GM12878 (cell line): ENCODE data around the gene XPNPEP3. TPM values are rescaled to one million over a fixed set of nuclear protein-coding genes. Genes with fewer than 3 reads are reported as not detected.

ENCODE experiments used
- ATAC-seq: fragments of 200-7000 bp; cut with Tn5 transposase; 3 replicates; pipeline ENCODE4 v1.9.1; 2020; ENCODE audit warnings: mild to moderate bottlenecking, moderate library complexity
- Bru-seq: library from RNA; stranded (reverse); fragments of 400-500 nt; gene quantifications from one replicate; lab custom pipeline; 2021; lab: Mats Ljungman, UMichigan
- BruChase-seq, 2 experiments: library from RNA; stranded (reverse); fragments of 400-500 nt; gene quantifications; one replicate each; lab custom pipeline; 2021; lab: Mats Ljungman, UMichigan
- BruUV-seq: library from RNA; stranded (reverse); fragments of 400-500 nt; replicated peaks from 2 replicates; lab custom pipeline; 2021; lab: Mats Ljungman, UMichigan
- CTCF ChIA-PET: fragments of 300-600 bp; sonication (Branson Sonifier 250); formaldehyde crosslinking; extraction: SDS; loops from one replicate; lab custom pipeline; 2021; ENCODE audit warnings: inconsistent platforms; lab: Yijun Ruan, JAX
- POLR2A ChIA-PET: fragments of 350-600 bp; formaldehyde crosslinking; extraction: SDS; loops from one replicate; lab custom pipeline; 2021; ENCODE audit warnings: inconsistent platforms; lab: Charles Lee
- RAD21 ChIA-PET: fragments of 300-600 bp; sonication (Branson Sonifier 250); formaldehyde crosslinking; loops from one replicate; lab custom pipeline; 2023; ENCODE audit warnings: antibody characterized with exemption; ENCODE audit not compliant: unreplicated experiment; lab: Charles Lee
- SMC1A ChIA-PET: fragments of 300-600 bp; sonication (Branson Sonifier 250); formaldehyde crosslinking; loops from one replicate; lab custom pipeline; 2023; ENCODE audit not compliant: unreplicated experiment, uncharacterized antibody; lab: Charles Lee
- DNase-seq: peaks from one replicate; pipeline ENCODE4 v3.0.0-alpha.2; 2011; ENCODE audit warnings: low read depth, low spot score
- FAIRE-seq: peaks from 3 replicates; lab custom pipeline; 2011; peaks lifted over from hg19 to GRCh38; lab: Jason Lieb, UNC
- H2AFZ ChIP-seq: 2 replicates; pipeline ENCODE4 v1.6.0; 2011; ENCODE audit warnings: low read depth, low read length, control low read depth; ENCODE audit not compliant: control insufficient read depth
- H3K27ac ChIP-seq: 2 replicates; pipeline ENCODE4 v1.5.1; 2011; ENCODE audit warnings: control low read depth; ENCODE audit not compliant: control insufficient read depth, insufficient read depth
- H3K27me3 ChIP-seq, 2 experiments: replicated peaks in 1 of 2; 2 replicates each; pipeline versions ENCODE4 v1.6.0 to v1.6.1; 2011; ENCODE audit warnings: low read length in 1 of 2; ENCODE audit not compliant: control insufficient read depth in 2 of 2, insufficient read depth in 2 of 2
- H3K36me3 ChIP-seq, 2 experiments: 2 replicates each; pipeline ENCODE4 v1.5.1; 2011; ENCODE audit warnings: low read length in 1 of 2; ENCODE audit not compliant: control insufficient read depth in 2 of 2, insufficient read depth in 2 of 2
- H3K4me1 ChIP-seq: 2 replicates; pipeline ENCODE4 v1.6.1; 2011; ENCODE audit warnings: mild to moderate bottlenecking, low read length, moderate library complexity, mixed read lengths; ENCODE audit not compliant: control insufficient read depth, insufficient read depth
- H3K4me2 ChIP-seq: 2 replicates; pipeline ENCODE4 v1.6.0; 2011; ENCODE audit warnings: control low read depth; ENCODE audit not compliant: control insufficient read depth, insufficient read depth
- H3K4me3 ChIP-seq: fragments of 200-600 bp; sonication (generic); 2 replicates; pipeline ENCODE4 v1.5.1; 2016
- H3K79me2 ChIP-seq: 2 replicates; pipeline ENCODE4 v1.6.0; 2011; ENCODE audit warnings: low read length; ENCODE audit not compliant: control insufficient read depth, insufficient read depth
- H3K9ac ChIP-seq: 2 replicates; pipeline ENCODE4 v1.8.0; 2011; ENCODE audit warnings: low read length, control low read depth, mixed read lengths; ENCODE audit not compliant: control insufficient read depth, insufficient read depth
- H3K9me3 ChIP-seq: replicated peaks from 3 replicates; pipeline ENCODE4 v1.5.1; 2011; ENCODE audit warnings: mild to moderate bottlenecking, low read length; ENCODE audit not compliant: control insufficient read depth, insufficient read depth
- H4K20me1 ChIP-seq: 2 replicates; pipeline ENCODE4 v1.6.0; 2011; ENCODE audit not compliant: control insufficient read depth, insufficient read depth
- BMI1 ChIP-seq: fragments of 450-650 bp; IDR thresholded peaks from 2 replicates; pipeline ENCODE4 v1.6.1; 2016; ENCODE audit warnings: mild to moderate bottlenecking, moderate library complexity, borderline replicate concordance
- CBX5 ChIP-seq: sonication (generic); IDR thresholded peaks from 2 replicates; pipeline ENCODE4 v1.6.1; 2016; ENCODE audit warnings: low read depth, moderate library complexity, mild to moderate bottlenecking, inconsistent platforms
- ESRRA ChIP-seq: IDR thresholded peaks from 2 replicates; pipeline ENCODE4 v1.6.1; 2012; ENCODE audit warnings: mild to moderate bottlenecking, low read length, improper control_type of control experiment
- GATAD2B ChIP-seq: fragments of 450-650 bp; conservative IDR thresholded peaks from 2 replicates; pipeline ENCODE4 v1.6.1; 2017; ENCODE audit warnings: low read depth, mild to moderate bottlenecking, moderate library complexity
- HCFC1 ChIP-seq: fragments of 150-350 bp; IDR thresholded peaks from 2 replicates; pipeline ENCODE4 v1.6.1; 2014; ENCODE audit warnings: low read length
- IKZF1 ChIP-seq: fragments of 450-650 bp; conservative IDR thresholded peaks from 2 replicates; pipeline ENCODE4 v1.6.1; 2017; ENCODE audit warnings: antibody characterized with exemption, mild to moderate bottlenecking
- MYC ChIP-seq: IDR thresholded peaks from 2 replicates; pipeline ENCODE4 v1.6.1; 2011; ENCODE audit warnings: mild to moderate bottlenecking, low read length, moderate library complexity, inconsistent platforms; ENCODE audit not compliant: insufficient read depth, insufficient replicate concordance, insufficient read length, severe bottlenecking
- NFIC ChIP-seq: IDR thresholded peaks from 2 replicates; pipeline ENCODE4 v1.6.1; 2012; ENCODE audit warnings: low read depth, mild to moderate bottlenecking, inconsistent platforms, low read length, moderate library complexity
- RCOR1 ChIP-seq: conservative IDR thresholded peaks from 2 replicates; pipeline ENCODE4 v1.6.1; 2012; ENCODE audit warnings: low read depth, low read length, improper control_type of control experiment
- RELB ChIP-seq: fragments of 450-650 bp; IDR thresholded peaks from 2 replicates; pipeline ENCODE4 v1.6.1; 2017; ENCODE audit warnings: low read depth, mild to moderate bottlenecking, moderate library complexity
- SPI1 ChIP-seq: IDR thresholded peaks from 2 replicates; pipeline ENCODE4 v1.6.1; 2011; ENCODE audit warnings: low read depth, mild to moderate bottlenecking, low read length, moderate library complexity, borderline replicate concordance; ENCODE audit not compliant: insufficient read depth
- STAT1 ChIP-seq: fragments of 450-650 bp; conservative IDR thresholded peaks from 2 replicates; pipeline ENCODE4 v1.6.1; 2014; ENCODE audit warnings: antibody characterized with exemption, mild to moderate bottlenecking
- ZNF274 ChIP-seq: IDR thresholded peaks from one replicate; pipeline ENCODE4 v1.8.0; 2011; ENCODE audit not compliant: insufficient read length, insufficient read depth
- WGBS: methylation state at CpG from one replicate; pipeline ENCODE4 v1.1.6; 2016; ENCODE audit warnings: low lambda C conversion rate; ENCODE audit not compliant: insufficient replicate concordance, insufficient coverage; ENCODE audit errors: missing lambda C conversion rate; 5-methylcytosine and 5-hydroxymethylcytosine counted together
- in situ Hi-C: fragments of 300-500 bp; cut with MboI; formaldehyde crosslinking; loops from 9 replicates; pipeline ENCODE4 v1.14.3; 2018; ENCODE audit warnings: mixed read lengths
- intact Hi-C: fragments of 100-400 bp; cut with micrococcal nuclease; formaldehyde crosslinking; loops from one replicate; pipeline ENCODE4 v1.14.2; 2022; ENCODE audit not compliant: unreplicated experiment
- long read RNA-seq, 2 experiments: library from polyadenylated mRNA; unstranded; transcript quantifications; one replicate each; pipeline ENCODE4 v2.0.0, GENCODE V29; 2019 to 2020
- polyA minus RNA-seq, 3 experiments: library from RNA; depleted of rRNA, polyadenylated mRNA; stranded (reverse); fragments of >200 nt; gene quantifications; 2 replicates each; pipeline ENCODE4 v1.2.3, GENCODE V29; 2011
- polyA plus RNA-seq, 11 experiments: library from polyadenylated mRNA; depleted of rRNA in 4 of 11; unstranded in 6 of 11; stranded (reverse) in 5 of 11; fragments of >200 nt; fragmentation: Nextera tagmentation in 4 of 11; fragmentation: Illumina TruSeq in 1 of 11; extraction: Ambion mirVana in 4 of 11; extraction: Trizol in 1 of 11; gene quantifications; 1 replicate in 1 of 11; 2 replicates in 10 of 11; pipeline versions ENCODE4 v1.2.1 to v1.2.3, GENCODE V29; 2011 to 2016; ENCODE audit warnings: inconsistent platforms in 2 of 11, missing spikeins in 2 of 11, low read depth in 1 of 11
- total RNA-seq, 4 experiments: library from RNA; depleted of rRNA in 3 of 4; stranded (reverse); fragments of >200 nt in 3 of 4; fragmentation: Illumina TruSeq in 1 of 4; extraction: Trizol in 1 of 4; gene quantifications; 2 replicates each; pipeline versions ENCODE4 v1.2.1 to v1.2.3, GENCODE V29; 2013 to 2021
- TF ChIP-seq, protein P1 (sequence below): IDR thresholded peaks from 2 replicates; pipeline ENCODE4 v1.6.1; 2012; ENCODE audit warnings: low read depth, low read length, improper control_type of control experiment

The XPNPEP3 gene
- total RNA-seq (2013; cell fraction: nucleolus; rRNA removed): 21.6 and 23.2 TPM in 2 replicates
- total RNA-seq (2014; rRNA removed): 9.1 and 9.3 TPM in 2 replicates
- total RNA-seq (2014; rRNA removed; fragmentation: Illumina TruSeq; extraction: Trizol): 10.4 and 12.1 TPM in 2 replicates
- total RNA-seq (2021): 18.3 and 19.9 TPM in 2 replicates
- polyA plus RNA-seq (2011; ENCODE audit: low read depth): 4.3 TPM
- 14.6 and 16.1 TPM in 2 replicates for polyA plus RNA-seq (2011; rRNA removed)
- 10.4 TPM in 2 replicates for polyA plus RNA-seq (2011; cell fraction: cytosol; rRNA removed)
- 9.9 and 13.3 TPM in 2 replicates for polyA plus RNA-seq (2011; cell fraction: nucleus; rRNA removed)
- 5.1 and 5.8 TPM in 2 replicates for polyA plus RNA-seq (2012)
- polyA plus RNA-seq (2014; fragmentation: Illumina TruSeq; extraction: Trizol): 9.5 and 10.2 TPM in 2 replicates
- polyA plus RNA-seq (2014; fragmentation: Nextera tagmentation; extraction: Ambion mirVana): 1 to 10 TPM; 6.7 to 7.5 TPM
- polyA plus RNA-seq (2014; rRNA removed): 9.8 and 12.8 TPM in 2 replicates
- 10 to 100 TPM; 11.3 to 12.0 TPM for polyA plus RNA-seq (2016; fragmentation: Nextera tagmentation; extraction: Ambion mirVana)
- polyA minus RNA-seq (2011; rRNA and poly(A)+ RNA removed): 23.5 and 29.0 TPM in 2 replicates
- 8.2 and 10.8 TPM in 2 replicates for polyA minus RNA-seq (2011; cell fraction: cytosol; rRNA and poly(A)+ RNA removed)
- 14.3 and 23.6 TPM in 2 replicates for polyA minus RNA-seq (2011; cell fraction: nucleus; rRNA and poly(A)+ RNA removed)
- percentile 62 among the genes with signal in this experiment for Bru-seq, nascent RNA
- percentile 67 among the genes with signal in this experiment for BruChase-seq, experiment 1, labeled RNA remaining after a 6-hour chase
- BruChase-seq, experiment 2, labeled RNA remaining after a 2-hour chase: percentile 61 among the genes with signal in this experiment
- long read RNA-seq, experiment 1, full-length matches to known transcripts: 4 of 5 reads
- long read RNA-seq, experiment 1, partial matches to known transcripts: 0 of 5 reads
- long read RNA-seq, experiment 1, other reads (novel, unspliced or antisense): 1 of 5 reads
- long read RNA-seq, experiment 2, full-length matches to known transcripts: 17 of 31 reads
- long read RNA-seq, experiment 2, partial matches to known transcripts: 2 of 31 reads
- long read RNA-seq, experiment 2, other reads (novel, unspliced or antisense): 12 of 31 reads

- SMC1A ChIA-PET: interaction anchor here (0.8 to 2.3 kb wide), 6 partner anchors 13 to 237 kb away, joined by 3 to 7 read pairs (median 4); no protein-coding TSS in a partner anchor
- Histone ChIP-seq H3K9ac (peak within 1 kb of the TSS; percentile 95), H3K4me2 (peak within 1 kb of the TSS; percentile 86), H3K4me1 (peaks cover 4% of the 10 kb centered on the region), H3K4me3 (peak within 1 kb of the TSS; percentile 98), H3K27ac (peak within 1 kb of the TSS; percentile 96), H3K36me3 (no peaks in the 10 kb centered on the region), H3K27me3 (no peaks in the 10 kb centered on the region), H2AFZ (peak within 1 kb of the TSS; percentile 94), H4K20me1 (no peaks in the 10 kb centered on the region), H3K79me2 (peaks cover 76% of the 10 kb centered on the region), H3K9me3 (no peaks in the 10 kb centered on the region)
- POLR2A ChIA-PET: interaction anchor here (0.5 to 6.2 kb wide), 13 partner anchors 7 to 914 kb away, joined by 3 to 41 read pairs (median 4); partner anchors contain the start of genes ACO2, DESI1, PHF5A and SLC25A17
- FAIRE-seq: peak; percentile 98
- 1% methylated on average over 61 of the region's 63 CpGs for WGBS
- CTCF ChIA-PET: interaction anchor here (0.6 to 2.9 kb wide), 10 partner anchors 10 to 323 kb away, joined by 3 to 15 read pairs (median 4); partner anchors contain the start of genes MRTFA and SLC25A17
- DNase-seq: peak; percentile 82
- RAD21 ChIA-PET: interaction anchor here (0.6 to 1.7 kb wide), 7 partner anchors 10 to 1574 kb away, joined by 3 to 7 read pairs (median 4); no protein-coding TSS in a partner anchor
- in situ Hi-C loops (no loop called here), intact Hi-C loops (no loop called here)
- ATAC-seq: peak; percentile 96
- no TSS peak for BruUV-seq
- TF ChIP-seq SPI1 (no peak), RCOR1 (0 out of 2 replicates have a peak, but pooled peaks have one; percentile 31), HCFC1 (peak; percentile 76), ZNF274 (no peak), NFIC (no peak), IKZF1 (peak; percentile 61; the same call in 1 of the 2 replicates), CBX5 (no peak), GATAD2B (no peak), MYC (peak; percentile 69), ESRRA (no peak; the same call in 1 of the 2 replicates), BMI1 (peak; percentile 57), RELB (peak; percentile 94), STAT1 (peak; percentile 95; the same call in 1 of the 2 replicates)
- TF ChIP-seq, protein P1, sequence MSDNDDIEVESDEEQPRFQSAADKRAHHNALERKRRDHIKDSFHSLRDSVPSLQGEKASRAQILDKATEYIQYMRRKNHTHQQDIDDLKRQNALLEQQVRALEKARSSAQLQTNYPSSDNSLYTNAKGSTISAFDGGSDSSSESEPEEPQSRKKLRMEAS: no peak; the same call in 1 of the 2 replicates
These were observed at the start of gene XPNPEP3, which contains the start of gene ST13 for GRCh38 chr22:40856513-40857308. Gene XPNPEP3, plus strand, starts transcription at chr22:40857148. Its CDS starts 34 bp downstream, at chr22:40857182. Gene ST13, minus strand, starts transcription at chr22:40856639. Its CDS starts 99 bp downstream, at chr22:40856540.
